Gastrocnemius medialis (tissue), 4 donors: ENCODE measurements around the gene RWDD2A.

Source experiments
- POLR2A ChIP-seq, 2 donors: fragments of 450-650 bp; IDR thresholded peaks; one replicate each; pipeline ENCODE4 v1.6.1; 2017; ENCODE audit warnings: antibody characterized with exemption in 2 of 2, mild to moderate bottlenecking in 2 of 2, moderate library complexity in 2 of 2
- TF ChIP-seq, protein P1 (sequence below), 5 experiments: fragments of 450-650 bp in 3 of 5; fragments of 200-600 bp in 2 of 5; sonication (generic) in 2 of 5; IDR thresholded peaks in 4 of 5; conservative IDR thresholded peaks in 1 of 5; 1 replicate in 4 of 5; 2 replicates in 1 of 5; pipeline ENCODE4 v1.5.1; 2016 to 2019; ENCODE audit warnings: antibody characterized with exemption in 5 of 5, mild to moderate bottlenecking in 3 of 5, moderate library complexity in 3 of 5

DNA sequence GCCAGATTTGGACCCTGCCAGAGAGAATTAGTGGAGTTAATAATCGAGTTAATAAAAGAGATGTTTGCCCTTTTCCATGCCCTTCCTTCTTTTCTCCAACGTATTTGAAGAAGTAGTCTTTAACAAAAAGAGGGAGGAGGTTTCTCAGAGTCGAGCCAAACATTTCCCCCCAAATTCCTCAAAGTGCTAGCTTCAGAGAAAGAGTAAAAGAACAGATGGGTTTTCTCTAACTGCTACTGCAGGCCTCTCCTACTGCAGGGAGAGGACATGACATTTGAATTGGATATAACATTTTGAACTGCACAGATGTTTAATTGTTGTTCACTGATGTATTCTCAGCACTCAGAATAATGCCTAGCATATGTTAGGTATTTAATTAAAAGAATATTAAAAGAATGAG is 25.5 kb downstream of the RWDD2A start:
- TF ChIP-seq, protein P1, sequence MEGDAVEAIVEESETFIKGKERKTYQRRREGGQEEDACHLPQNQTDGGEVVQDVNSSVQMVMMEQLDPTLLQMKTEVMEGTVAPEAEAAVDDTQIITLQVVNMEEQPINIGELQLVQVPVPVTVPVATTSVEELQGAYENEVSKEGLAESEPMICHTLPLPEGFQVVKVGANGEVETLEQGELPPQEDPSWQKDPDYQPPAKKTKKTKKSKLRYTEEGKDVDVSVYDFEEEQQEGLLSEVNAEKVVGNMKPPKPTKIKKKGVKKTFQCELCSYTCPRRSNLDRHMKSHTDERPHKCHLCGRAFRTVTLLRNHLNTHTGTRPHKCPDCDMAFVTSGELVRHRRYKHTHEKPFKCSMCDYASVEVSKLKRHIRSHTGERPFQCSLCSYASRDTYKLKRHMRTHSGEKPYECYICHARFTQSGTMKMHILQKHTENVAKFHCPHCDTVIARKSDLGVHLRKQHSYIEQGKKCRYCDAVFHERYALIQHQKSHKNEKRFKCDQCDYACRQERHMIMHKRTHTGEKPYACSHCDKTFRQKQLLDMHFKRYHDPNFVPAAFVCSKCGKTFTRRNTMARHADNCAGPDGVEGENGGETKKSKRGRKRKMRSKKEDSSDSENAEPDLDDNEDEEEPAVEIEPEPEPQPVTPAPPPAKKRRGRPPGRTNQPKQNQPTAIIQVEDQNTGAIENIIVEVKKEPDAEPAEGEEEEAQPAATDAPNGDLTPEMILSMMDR (IDR thresholded peaks at IDR 0.05 in 4 of 5, conservative IDR thresholded peaks at IDR 0.05 in 1 of 5) = no peak
- TF ChIP-seq POLR2A (IDR thresholded peaks at IDR 0.05) = no peak
